ENCODE data around the gene CD247. TPM values are rescaled to one million over a fixed set of nuclear protein-coding genes. Genes with fewer than 3 reads are reported as not detected.

Gene CD247
- total and polyA plus RNA-seq, 9 of the 15 experiments (the other 6 are each of a cell fraction or from before 2014, with no cell fraction given): 0.08 to 0.42 (median 0.28) TPM; not detected in 5

DNA sequence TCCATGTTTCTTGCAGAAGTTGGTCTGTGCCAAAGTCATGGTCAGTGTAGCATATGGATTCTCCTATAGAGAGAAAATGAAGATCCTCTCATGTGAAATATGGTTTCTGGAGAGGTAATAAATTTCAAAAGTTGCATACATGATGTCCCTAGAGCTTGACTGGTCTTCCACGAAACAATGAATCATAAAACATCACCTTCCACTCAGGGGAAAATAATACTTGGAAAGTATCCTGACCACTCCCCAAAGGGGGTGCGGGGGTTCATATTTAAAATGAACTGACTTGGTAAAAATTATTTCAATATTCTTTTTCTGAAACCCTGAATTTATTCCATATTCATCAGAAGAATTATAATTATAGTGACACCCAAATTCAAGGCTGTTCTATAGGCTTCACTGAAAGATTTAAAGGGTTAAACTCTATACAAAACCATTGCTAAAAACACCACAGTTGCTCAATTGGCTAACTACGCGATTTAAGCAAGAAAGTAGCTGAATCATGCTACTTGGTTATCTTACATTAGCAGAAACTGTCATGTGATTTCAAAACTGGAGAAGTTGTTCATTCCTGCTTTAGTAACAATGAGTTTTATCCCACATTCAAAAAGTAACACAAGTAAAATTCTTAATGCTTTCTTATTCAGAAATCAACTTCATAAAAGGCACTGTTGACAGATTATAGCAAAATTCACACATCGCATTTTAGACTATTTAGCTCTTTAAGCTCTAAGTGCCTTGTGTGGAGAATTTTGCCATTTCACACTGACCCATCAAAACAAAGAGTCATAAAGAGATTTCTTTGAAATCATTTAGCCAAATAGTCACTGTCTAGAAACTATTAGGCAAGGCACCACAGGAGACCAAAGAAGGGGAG lies 30.0 kb upstream of the CD247 start (continued):
- no peak for TF ChIP-seq ZFP36 (IDR thresholded peaks at IDR 0.05; ENCODE audit: low read depth, low read length, partially characterized antibody)
- no peak for TF ChIP-seq ZEB2 (IDR thresholded peaks at IDR 0.05)
- no peak for TF ChIP-seq ZFP1 (CRISPR knock-in tag; IDR thresholded peaks at IDR 0.05)
- TF ChIP-seq SAP30 (IDR thresholded peaks at IDR 0.05; ENCODE audit: borderline replicate concordance, insufficient read depth, low read depth, low read length, poor library complexity, severe bottlenecking): no peak
- TF ChIP-seq ZNF586 (CRISPR knock-in tag; conservative IDR thresholded peaks at IDR 0.05): no peak
- TF ChIP-seq NELFE (IDR thresholded peaks at IDR 0.05; ENCODE audit: insufficient read depth, insufficient read length): no peak
- TF ChIP-seq ZNF282 (CRISPR knock-in tag; IDR thresholded peaks at IDR 0.05): no peak
- TF ChIP-seq ATF1 (CRISPR knock-in tag; IDR thresholded peaks at IDR 0.05): no peak
- peak; percentile 80 for TF ChIP-seq ATF1 (tag; IDR thresholded peaks at IDR 0.05)
- TF ChIP-seq ZNF584 (CRISPR knock-in tag; IDR thresholded peaks at IDR 0.05; ENCODE audit: low read depth): peak; percentile 48; the same call in 1 of the 2 replicates
- TF ChIP-seq HSF4 (CRISPR knock-in tag; IDR thresholded peaks at IDR 0.05; ENCODE audit: borderline replicate concordance): peak; percentile 44; the same call in 1 of the 2 replicates
- peak in 1 of 2 experiments; percentile 28; a peak in 1 of 4 replicates for TF ChIP-seq MAZ (CRISPR knock-in tag; conservative IDR thresholded peaks at IDR 0.05 in 1 of 2, IDR thresholded peaks at IDR 0.05 in 1 of 2)
- TF ChIP-seq, protein P1, sequence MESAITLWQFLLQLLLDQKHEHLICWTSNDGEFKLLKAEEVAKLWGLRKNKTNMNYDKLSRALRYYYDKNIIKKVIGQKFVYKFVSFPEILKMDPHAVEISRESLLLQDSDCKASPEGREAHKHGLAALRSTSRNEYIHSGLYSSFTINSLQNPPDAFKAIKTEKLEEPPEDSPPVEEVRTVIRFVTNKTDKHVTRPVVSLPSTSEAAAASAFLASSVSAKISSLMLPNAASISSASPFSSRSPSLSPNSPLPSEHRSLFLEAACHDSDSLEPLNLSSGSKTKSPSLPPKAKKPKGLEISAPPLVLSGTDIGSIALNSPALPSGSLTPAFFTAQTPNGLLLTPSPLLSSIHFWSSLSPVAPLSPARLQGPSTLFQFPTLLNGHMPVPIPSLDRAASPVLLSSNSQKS (CRISPR knock-in tag; IDR thresholded peaks at IDR 0.05): no peak
- no peak for TF ChIP-seq FOXA1 (IDR thresholded peaks at IDR 0.05; ENCODE audit: borderline replicate concordance)
- TF ChIP-seq, protein P2, sequence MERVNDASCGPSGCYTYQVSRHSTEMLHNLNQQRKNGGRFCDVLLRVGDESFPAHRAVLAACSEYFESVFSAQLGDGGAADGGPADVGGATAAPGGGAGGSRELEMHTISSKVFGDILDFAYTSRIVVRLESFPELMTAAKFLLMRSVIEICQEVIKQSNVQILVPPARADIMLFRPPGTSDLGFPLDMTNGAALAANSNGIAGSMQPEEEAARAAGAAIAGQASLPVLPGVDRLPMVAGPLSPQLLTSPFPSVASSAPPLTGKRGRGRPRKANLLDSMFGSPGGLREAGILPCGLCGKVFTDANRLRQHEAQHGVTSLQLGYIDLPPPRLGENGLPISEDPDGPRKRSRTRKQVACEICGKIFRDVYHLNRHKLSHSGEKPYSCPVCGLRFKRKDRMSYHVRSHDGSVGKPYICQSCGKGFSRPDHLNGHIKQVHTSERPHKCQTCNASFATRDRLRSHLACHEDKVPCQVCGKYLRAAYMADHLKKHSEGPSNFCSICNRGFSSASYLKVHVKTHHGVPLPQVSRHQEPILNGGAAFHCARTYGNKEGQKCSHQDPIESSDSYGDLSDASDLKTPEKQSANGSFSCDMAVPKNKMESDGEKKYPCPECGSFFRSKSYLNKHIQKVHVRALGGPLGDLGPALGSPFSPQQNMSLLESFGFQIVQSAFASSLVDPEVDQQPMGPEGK (CRISPR knock-in tag; IDR thresholded peaks at IDR 0.05; ENCODE audit: borderline replicate concordance): no peak
- no peak for TF ChIP-seq POU5F1 (IDR thresholded peaks at IDR 0.05; ENCODE audit: borderline replicate concordance, low read depth, low read length, partially characterized antibody)
- no peak for TF ChIP-seq NR2C2 (CRISPR knock-in tag; IDR thresholded peaks at IDR 0.05)
- TF ChIP-seq NR2C2 (tag; IDR thresholded peaks at IDR 0.05): peak; percentile 75; the same call in 1 of the 2 replicates
- TF ChIP-seq MYBL2 (IDR thresholded peaks at IDR 0.05; ENCODE audit: low read depth): no peak; the same call in 1 of the 2 replicates
- TF ChIP-seq MYBL2 (CRISPR knock-in tag; IDR thresholded peaks at IDR 0.05; ENCODE audit: borderline replicate concordance): no peak
- no peak for TF ChIP-seq ZNF232 (CRISPR knock-in tag; IDR thresholded peaks at IDR 0.05)
- TF ChIP-seq FOXK2 (conservative IDR thresholded peaks at IDR 0.05 in 1 of 2, IDR thresholded peaks at IDR 0.05 in 1 of 2; ENCODE audit: low read depth in 2 of 2): peak; percentile 66 to 75
- no peak for TF ChIP-seq SP1 (CRISPR knock-in tag; IDR thresholded peaks at IDR 0.05)
- no peak for TF ChIP-seq BMI1 (IDR thresholded peaks at IDR 0.05; ENCODE audit: low read length)
- TF ChIP-seq SNRNP70 (optimal IDR thresholded peaks at IDR 0.05; ENCODE audit: low read depth, low read length): no peak
- TF ChIP-seq RUNX1 (IDR thresholded peaks at IDR 0.05; ENCODE audit: low read depth): no peak
- no peak for TF ChIP-seq IFI16 (CRISPR knock-in tag; IDR thresholded peaks at IDR 0.05)
